IPS DF 4.7 (cell line): ENCODE results near the gene HEPACAM.

Experiments used
- DNase-seq: peaks from one replicate; pipeline ENCODE4 v3.0.0-alpha.2; 2013; ENCODE audit warnings: low spot score; ENCODE audit errors: extremely low read depth

The HEPACAM gene

DNA sequence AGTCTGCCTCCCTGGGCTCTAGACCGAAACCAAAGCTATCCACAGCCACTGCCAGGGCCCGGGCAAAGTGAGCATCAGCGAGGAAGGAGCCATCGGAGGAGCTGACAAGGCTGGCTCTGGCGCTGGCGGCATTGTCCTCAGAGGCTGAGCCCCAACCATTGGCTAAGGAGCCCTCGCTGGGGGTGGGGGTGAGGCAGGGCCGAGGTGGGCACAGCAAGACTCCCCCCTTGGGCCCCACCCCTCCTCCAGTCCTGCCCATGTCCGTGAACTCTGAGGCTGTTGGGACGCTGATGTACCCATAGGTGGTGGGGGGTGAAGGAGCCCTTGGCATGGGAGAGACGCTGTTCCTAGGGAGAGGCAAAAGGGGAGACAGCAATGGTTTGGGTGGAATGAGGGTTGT lies 49.4 kb downstream of the HEPACAM start:
- no peak for DNase-seq

DNA sequence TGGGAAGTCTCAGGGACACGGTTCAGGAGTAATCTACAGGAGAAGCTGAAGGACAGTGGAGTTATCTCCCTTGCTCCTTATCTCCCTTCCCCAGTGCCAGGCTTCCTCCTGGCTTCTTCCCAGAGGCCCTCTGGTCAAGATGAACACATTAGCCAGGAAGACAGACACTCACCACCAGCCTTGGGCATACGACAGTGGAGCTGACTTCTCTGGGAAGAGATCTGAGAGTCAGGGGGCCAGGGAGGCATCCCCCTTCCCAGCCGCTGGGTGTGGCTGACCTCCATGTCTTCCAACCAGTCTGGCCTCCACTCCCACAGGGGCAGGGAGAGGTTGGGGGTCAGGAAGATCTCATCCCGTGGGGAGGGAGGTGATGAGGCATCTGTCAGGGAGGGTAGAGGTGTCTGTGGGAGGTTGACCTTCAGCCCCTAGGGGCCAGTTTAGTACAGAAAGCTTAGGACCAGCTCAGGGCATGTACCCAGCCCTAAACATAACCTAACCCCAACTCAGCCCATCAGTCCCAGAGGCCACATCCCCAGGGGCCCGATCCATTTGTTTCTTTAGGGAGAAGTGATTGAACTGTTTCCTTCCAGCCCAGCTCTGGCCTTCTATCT lies 50.9 kb downstream of the HEPACAM start:
- no peak for DNase-seq

DNA sequence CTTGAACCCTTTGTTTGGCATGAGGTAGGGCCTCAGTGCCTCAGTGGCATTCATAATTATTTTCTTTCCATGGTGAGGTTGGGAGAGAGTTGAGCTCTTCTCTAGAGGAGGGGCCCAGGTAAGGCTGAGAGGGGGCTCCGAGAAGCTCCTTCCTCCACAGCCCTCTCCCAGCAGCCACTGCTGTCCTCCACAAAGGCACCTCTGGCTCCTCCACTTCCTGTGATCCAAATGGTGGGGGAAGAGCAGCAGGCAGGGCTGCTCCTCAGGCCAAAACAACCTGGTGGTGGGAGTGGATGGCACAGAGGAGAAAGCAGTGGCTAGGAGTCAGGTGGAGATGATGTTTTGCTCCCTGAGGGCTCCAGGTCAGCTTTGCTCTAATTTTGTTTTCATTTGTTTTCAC lies 51.5 kb downstream of the HEPACAM start:
- no peak for DNase-seq

DNA sequence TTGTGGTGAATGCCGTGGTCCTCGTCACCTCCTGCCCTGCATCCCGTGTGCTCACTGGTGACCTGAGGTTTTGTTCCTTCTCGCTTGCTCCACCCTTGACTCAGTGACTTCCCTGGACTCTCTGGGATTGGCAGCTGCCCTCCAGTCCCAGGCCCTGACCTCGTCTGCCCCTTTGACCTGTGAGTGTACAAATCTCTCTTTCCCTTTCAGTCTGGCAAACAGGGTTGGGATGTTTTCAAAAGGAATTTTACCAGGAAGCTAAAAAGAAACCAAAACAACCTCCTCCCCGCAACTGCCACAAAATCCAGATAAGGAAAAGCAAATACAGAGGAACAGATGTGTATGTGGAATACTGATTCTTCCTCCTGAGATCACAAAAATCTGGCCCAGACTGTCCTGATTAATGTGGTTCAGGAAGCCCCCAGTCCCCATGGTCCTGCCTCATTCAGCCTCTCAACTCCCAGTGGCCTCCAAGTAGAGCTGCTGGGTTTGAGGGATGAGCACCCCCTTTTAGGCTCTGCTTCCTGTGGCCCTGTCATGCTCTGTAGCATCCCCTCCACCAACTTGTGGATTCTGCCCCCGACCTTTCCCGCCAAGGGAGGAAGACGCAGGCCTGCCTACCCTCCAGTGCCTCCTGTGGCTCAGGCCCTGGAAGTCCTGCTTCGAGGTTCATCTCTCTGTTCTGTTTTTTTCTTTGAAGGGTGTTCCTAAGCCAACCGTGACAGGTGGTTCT lies 53.3 kb downstream of the HEPACAM start:
- DNase-seq: no peak

DNA sequence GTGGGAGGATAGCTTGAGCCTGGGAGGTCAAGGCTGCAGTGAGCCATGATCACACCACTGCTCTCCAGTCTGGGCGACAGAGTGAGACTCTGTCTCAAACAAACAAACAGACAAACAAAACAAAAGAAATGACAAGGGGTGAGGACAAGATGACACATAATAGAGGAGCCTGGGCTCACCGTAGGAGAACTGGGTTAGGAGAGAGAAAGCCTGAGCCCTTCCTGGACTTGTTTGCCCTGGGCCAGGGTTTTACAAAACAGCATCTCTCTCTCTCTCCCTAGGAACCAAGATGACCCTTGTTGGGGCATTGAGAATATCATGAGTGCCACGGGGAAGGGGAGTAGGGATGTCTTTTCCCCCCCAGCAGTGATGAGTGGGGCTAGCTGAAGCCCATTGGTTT lies 54.9 kb downstream of the HEPACAM start:
- DNase-seq: no peak

DNA sequence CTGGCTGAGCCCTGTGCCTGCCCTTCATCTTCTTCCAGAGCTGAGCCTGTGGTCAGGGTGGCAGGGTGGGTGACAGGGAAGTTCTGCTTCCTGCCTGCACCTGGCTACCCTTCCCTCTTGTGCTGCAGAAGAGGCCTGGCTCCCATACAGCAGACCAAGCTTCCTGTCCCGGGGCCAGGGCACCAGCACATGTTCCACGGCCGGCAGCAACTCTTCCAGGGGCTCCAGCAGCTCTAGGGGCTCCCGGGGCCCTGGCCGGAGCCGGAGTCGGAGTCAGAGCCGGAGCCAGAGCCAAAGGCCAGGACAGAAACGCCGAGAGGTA lies 55.6 kb downstream of the HEPACAM start:
- no peak for DNase-seq

DNA sequence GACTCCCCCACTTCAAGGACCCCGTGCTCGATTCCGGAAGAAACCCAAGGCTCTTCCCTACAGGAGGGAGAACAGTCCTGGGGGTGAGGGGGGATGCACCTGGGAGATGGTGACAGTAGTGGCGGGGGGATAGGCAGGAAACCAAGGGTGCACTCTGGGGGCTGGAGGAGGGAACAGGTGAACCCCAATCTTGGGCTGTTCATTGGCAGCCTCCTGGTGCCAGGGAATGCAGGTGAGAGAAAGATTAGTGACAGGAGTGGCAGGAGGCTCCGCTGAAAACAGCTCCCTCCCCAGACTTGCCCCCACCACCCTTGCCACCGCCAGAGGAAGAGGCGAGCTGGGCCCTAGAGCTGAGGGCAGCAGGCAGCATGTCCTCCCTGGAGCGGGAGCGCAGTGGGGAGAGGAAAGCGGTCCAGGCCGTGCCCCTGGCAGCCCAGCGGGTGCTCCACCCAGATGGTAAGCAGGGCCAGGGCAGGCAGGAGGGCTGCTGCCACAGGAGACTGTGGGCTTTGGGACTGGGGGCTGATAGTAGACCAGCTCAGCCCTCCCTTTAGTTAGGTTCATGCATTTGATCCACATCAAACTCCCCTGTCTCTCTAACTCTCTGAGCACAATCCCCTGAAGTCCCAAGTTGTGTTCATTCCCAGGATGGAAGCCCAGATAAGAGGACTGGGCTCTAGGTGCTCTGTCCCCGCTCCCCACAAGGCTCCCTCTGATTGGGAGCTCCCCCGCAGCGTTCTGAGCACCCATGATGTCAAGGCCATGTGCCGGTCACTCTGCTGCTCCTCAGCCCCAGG lies 56.2 kb downstream of the HEPACAM start:
- no peak for DNase-seq

DNA sequence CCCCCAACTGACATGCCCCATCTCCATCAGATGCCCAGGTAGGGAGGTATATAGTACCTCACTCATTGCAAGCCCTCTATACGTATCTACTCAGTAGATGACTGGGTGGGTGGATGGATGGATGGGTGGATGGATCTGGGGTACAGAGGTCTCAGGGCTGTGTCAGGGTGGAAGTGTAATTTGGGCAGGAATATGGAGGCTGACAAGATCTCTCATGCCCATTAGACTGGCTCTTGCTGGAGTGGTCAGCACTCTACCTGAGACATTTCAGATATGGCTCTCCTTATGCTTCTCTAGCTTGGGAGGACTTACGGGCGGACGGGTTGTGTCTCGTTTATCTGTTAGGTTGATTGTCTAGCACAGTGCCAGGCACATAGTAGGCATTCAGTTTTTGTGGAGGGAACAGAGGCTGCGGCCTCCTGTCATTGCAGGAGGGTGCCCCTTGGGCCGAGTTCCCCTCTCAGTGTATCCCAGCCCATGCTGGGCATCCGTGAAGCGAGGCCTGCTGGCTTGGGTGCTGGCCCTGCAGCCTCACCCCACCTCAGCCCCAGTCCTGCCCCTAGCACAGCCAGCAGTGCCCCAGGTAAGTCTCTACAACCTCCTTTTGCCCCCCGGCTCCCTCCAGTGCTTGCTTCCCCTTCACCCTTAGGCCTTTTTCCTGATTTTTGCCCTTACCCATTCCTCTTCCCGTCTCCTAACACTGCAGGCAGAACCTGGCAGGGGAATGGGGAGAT lies 56.9 kb downstream of the HEPACAM start:
- no peak for DNase-seq

DNA sequence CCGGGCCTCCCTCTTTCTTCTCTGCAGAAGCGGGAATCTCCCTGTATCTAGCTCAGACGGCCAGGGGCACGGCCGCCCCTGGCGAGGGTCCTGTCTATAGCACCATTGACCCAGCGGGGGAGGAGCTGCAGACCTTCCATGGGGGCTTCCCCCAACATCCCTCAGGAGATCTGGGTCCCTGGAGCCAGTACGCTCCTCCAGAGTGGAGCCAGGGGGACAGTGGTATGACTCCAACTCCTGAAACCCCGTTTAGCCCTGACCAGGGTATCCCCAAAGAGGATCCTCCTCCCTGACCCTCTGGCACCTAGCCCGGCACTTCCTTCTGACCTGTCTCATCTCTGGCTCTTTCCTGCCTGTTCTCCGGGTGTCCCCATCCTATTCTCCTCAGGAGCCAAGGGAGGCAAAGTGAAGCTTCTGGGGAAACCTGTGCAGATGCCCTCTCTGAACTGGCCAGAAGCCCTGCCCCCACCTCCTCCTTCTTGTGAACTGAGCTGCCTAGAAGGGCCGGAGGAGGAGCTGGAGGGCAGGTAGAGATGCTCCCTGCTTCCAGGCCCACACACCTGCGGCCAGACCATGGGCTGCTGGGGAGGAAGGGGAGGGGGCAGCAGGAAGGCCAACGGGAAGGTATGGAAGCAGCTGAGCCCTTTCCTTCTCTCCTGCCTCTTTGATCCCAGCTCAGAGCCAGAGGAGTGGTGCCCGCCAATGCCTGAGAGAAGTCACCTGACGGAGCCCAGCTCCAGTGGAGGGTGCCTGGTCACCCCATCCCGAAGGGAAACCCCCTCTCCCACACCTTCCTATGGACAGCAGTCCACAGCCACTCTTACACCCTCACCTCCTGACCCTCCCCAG lies 57.7 kb downstream of the HEPACAM start:
- no peak for DNase-seq

DNA sequence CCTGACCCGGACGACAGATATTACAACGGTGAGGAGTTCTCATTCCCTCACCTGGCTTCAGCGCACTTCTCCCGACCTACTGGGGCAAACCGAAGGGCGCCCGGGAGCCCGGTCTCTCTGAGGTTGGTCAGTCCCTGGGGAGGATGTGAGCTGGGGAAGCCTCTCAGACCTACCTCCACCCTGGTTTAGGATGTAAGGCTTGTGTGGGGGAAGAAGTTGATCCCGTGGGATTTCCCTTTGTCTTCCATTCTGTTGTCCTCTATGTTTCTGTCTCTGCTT lies 58.3 kb downstream of the HEPACAM start:
- no peak for DNase-seq

DNA sequence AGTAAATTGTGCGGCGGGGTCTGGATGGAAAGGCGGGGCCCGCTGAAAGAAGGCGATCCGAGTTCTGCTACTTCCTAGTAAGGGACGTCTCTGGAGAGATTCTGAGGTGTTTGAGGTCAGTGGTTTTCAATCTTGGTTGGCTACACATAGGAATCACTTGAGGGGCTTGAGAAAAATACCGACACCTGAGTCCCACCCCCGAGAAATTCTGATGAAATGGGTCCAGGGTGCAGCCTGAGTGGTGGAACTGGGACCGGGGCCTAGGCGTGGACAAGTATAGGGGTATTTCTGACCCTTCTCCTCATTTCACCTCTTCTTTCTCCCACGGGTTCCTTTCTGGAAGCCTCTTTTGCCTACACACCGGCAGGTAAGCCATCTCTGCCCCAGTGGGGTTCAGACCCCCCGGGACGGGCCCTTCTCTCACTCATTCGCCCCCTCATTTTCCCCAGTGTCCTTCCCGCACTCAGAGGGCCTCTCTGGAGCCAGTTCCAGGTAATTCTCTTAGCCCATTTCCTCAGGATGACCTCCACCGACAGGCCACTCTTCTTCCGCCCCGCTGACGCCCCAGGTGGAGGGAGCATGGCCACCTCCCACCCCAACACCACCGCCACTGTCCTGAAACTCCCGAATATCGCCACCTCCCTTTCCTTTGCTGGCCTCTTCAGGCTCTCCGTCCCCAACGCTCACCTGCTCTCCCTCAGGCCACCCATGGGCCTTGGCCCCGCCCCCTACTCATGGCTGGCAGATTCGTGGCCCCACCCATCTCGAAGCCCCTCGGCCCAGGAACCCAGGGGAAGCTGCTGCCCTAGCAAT lies 58.8 kb downstream of the HEPACAM start:
- DNase-seq: no peak

DNA sequence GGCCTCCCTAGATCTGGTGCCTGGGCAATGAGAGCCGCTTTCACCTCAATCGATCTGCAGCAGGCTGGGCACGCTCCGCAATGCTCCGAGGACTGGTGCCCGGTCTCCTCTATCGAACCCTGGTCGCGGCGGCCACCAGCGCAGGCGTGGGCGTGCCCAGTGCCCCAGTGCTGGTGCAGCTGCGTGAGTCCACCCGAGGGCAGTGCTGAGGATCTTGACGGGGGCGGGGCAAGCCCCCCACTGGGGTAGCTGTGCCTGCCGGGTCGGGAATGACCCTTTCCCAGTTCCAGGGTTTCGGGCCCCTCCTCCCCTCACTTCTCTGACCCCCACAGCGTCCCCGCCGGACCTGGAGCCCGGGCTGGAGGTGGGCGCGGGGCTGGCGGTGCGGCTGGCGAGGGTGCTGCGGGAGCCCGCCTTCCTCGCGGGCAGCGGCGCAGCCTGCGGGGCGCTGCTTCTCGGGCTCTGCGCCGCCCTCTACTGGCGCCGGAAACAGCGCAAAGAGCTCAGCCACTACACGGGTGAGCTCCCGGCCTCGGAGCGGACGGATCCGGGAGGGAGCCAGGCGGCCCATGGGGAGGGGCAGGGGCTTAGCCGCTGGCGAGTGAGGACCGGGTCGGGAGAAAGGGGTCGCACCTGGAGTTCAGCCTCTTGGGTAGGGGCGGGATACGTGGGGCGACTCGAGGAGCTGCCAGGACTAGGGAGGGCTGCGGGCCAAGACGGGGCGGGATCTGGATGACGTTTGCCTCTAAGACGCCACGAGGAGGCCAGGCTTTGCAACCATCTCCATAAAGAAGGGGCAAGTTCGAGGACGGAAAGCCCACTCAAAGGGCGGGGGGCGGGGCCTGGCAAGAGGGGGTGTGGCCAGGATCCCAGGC lies 59.7 kb downstream of the HEPACAM start:
- no peak for DNase-seq

DNA sequence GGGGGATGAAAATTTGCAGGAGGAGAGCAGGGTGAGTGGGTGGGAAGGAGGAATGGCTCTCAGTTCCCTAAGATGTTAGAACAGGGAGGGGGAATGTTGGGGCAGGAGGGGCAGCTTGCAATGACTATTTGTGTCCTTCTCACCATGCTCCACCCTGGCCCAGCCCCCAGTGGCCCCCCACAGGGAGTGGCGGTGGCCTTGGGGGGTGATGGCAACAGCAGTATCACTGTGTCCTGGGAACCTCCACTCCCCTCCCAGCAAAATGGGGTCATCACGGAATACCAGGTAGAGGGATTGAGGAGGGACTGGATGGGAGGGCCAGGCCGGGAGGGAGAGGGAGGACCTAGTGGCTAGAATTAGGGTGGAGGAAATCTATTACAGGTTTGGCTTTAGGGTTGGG lies 60.4 kb downstream of the HEPACAM start:
- no peak for DNase-seq

DNA sequence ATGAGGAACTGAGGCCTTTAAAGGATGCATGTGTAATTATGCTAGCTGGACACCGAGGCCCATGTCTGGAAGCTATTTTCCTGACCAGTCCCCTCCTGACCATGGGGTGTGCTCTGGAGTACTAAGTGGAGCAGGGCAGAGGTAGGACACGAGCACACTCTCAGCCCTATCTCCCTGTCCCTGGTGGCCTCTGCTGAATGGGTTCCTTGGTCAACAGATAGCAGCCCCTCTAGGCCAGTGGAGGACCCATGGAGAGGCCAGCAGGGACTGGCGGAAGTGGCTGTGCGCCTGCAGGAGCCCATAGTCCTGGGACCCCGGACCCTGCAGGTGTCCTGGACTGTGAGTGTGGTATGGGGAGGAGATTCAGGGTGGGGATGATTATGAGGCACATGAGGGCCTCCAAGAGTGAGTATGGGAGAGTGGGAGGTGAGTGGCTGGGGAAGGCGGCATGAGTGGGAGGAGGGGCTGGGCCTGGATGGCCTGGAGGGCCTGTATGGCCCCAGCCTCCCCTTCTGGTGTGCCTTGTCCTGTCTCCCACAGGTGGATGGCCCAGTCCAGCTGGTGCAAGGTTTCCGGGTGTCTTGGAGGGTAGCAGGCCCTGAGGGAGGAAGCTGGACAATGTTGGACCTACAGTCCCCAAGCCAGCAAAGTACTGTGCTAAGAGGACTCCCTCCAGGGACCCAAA lies 61.1 kb downstream of the HEPACAM start:
- no peak for DNase-seq

DNA sequence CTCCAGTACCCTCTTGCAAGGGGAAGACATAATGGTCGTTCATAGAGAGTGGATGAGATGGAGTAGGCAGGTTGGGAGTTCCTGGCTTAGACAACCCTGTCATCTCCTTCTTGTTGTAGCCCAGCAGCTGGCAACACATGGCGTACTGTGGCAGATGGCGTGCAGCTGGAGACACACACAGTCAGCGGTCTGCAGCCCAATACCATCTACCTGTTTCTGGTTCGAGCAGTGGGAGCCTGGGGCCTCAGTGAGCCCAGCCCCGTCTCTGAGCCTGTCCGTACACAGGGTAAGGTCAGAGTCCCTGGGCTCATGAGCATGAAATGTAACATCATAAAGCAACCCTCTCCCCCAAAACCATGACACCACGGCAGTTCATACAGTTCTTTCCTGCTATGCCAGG lies 61.9 kb downstream of the HEPACAM start:
- no peak for DNase-seq

DNA sequence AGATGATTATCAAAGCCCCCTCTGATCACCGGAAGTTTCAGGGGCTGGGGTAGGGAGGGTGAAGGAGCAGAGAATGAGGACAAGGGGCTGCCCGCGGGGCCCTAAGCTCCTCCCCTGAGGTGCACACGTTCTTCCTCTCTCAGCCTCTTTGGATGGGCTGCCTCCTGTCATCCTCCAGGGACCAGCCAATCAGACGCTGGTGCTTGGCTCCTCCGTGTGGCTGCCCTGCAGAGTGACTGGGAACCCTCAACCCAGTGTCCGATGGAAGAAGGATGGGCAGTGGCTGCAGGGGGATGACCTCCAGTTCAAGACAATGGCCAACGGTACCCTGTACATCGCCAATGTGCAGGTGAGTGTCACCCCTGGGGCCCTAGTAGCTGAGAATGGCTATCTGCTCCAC lies 63.1 kb downstream of the HEPACAM start:
- DNase-seq: no peak

DNA sequence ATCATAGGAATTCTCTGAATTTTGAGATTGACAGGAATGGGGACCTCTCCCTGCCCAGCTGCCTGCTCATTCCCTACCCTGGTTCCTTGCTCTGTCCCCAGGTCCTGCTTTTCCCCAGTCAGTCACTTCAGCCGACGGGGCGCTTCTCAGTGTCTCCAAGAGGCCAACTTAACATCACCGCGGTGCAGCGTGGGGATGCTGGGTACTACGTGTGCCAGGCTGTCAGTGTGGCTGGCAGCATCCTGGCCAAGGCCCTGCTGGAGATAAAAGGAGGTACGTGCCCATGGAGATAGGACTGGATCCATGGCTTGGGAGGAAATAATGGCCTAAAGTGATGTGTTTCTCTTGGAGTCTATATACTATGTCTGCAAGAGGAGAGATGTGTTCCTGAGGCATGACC lies 63.6 kb downstream of the HEPACAM start:
- DNase-seq: no peak

DNA sequence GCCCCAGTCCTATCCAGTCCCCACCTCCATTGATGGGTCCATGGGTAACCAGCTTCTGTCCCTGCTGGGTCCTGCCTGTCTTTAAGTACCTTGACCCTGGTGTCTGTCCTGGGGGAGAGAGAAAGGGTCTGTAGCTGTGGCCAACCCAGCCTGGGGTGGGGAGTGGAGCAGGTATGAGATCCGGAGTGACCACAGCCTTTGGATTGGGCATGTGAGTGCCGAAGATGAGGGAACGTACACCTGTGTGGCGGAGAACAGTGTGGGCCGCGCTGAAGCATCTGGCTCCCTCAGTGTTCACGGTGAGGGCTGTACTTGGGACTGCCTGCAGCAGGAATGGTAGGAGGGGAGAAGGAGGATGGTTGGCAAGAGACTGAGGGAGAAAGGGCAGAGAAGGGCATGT lies 65.4 kb downstream of the HEPACAM start:
- DNase-seq: no peak

DNA sequence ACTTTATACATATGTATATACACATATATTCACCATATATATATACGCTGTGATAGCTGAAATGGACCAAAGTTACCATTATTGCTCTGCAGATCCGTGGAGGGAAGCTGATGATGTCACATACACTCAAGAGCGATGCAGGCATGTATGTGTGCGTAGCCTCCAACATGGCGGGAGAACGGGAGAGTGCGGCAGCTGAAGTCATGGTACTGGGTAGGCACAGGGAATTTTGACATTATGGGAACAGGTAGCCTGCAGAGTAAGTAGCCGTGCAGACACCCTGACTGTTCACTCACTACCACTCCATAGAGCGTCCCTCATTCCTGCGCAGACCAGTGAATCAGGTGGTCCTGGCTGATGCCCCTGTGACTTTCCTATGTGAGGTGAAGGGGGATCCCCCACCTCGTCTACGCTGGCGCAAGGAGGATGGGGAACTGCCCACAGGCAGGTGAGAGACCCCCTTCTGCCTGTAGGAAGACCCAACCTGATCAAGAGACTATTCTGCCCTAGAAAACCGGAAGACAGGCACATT lies 65.9 kb downstream of the HEPACAM start:
- no peak for DNase-seq
